H9 (cell line): ENCODE data around the gene NUP54. TPM values are rescaled to one million over a fixed set of nuclear protein-coding genes. Genes with fewer than 3 reads are reported as not detected.

Experiments used
- DNase-seq: peaks from one replicate; pipeline ENCODE4 v3.0.0-alpha.2; 2017
- H2AFZ ChIP-seq: one replicate; pipeline ENCODE4 v1.6.1; 2013; ENCODE audit warnings: mild to moderate bottlenecking, low read length, control low read depth, moderate library complexity
- H2AK5ac ChIP-seq: 2 replicates; pipeline ENCODE4 v1.6.1; 2013; ENCODE audit warnings: low read length, control low read depth, mixed read lengths; ENCODE audit not compliant: insufficient read length
- H2BK120ac ChIP-seq: one replicate; pipeline ENCODE4 v1.6.1; 2013; ENCODE audit warnings: low read depth, mild to moderate bottlenecking, low read length, control low read depth, inconsistent platforms; ENCODE audit not compliant: poor library complexity, severe bottlenecking
- H2BK12ac ChIP-seq: 2 replicates; pipeline ENCODE4 v1.6.1; 2013; ENCODE audit warnings: low read length, control low read depth, mixed read lengths, low read depth; ENCODE audit not compliant: insufficient read length
- H2BK15ac ChIP-seq: 2 replicates; pipeline ENCODE4 v1.6.1; 2013; ENCODE audit warnings: low read depth, low read length, control low read depth
- H2BK20ac ChIP-seq: one replicate; pipeline ENCODE4 v1.6.1; 2013; ENCODE audit warnings: low read depth, mild to moderate bottlenecking, low read length, control low read depth, inconsistent platforms; ENCODE audit not compliant: poor library complexity, severe bottlenecking
- H2BK5ac ChIP-seq: 2 replicates; pipeline ENCODE4 v1.6.1; 2013; ENCODE audit warnings: low read length, control low read depth, mixed read lengths; ENCODE audit not compliant: insufficient read length
- H3K14ac ChIP-seq: 2 replicates; pipeline ENCODE4 v1.6.1; 2013; ENCODE audit warnings: low read length, control low read depth; ENCODE audit not compliant: insufficient read depth
- H3K18ac ChIP-seq: 2 replicates; pipeline ENCODE4 v1.6.1; 2013; ENCODE audit warnings: low read depth, mild to moderate bottlenecking, mixed read lengths, low read length, control low read depth; ENCODE audit not compliant: insufficient read length
- H3K23ac ChIP-seq: 2 replicates; pipeline ENCODE4 v1.6.1; 2013; ENCODE audit warnings: low read length, control low read depth, mixed read lengths, low read depth; ENCODE audit not compliant: insufficient read length
- H3K23me2 ChIP-seq: 2 replicates; pipeline ENCODE4 v1.6.1; 2013; ENCODE audit warnings: low read depth, mild to moderate bottlenecking, mixed read lengths, low read length, control low read depth; ENCODE audit not compliant: insufficient read length, poor library complexity, severe bottlenecking
- H3K27ac ChIP-seq: 2 replicates; pipeline ENCODE4 v1.5.1; 2013; ENCODE audit warnings: low read length, control low read depth, mixed read lengths, low read depth; ENCODE audit not compliant: insufficient read length
- H3K27me3 ChIP-seq: 2 replicates; pipeline ENCODE4 v1.6.1; 2013; ENCODE audit warnings: low read length, control low read depth, inconsistent platforms; ENCODE audit not compliant: insufficient read depth
- H3K4ac ChIP-seq: 2 replicates; pipeline ENCODE4 v1.6.1; 2013; ENCODE audit warnings: low read depth, mild to moderate bottlenecking, control low read depth, inconsistent platforms, low read length, moderate library complexity
- H3K4me1 ChIP-seq: 2 replicates; pipeline ENCODE4 v1.6.1; 2013; ENCODE audit warnings: low read length, control low read depth, inconsistent platforms; ENCODE audit not compliant: insufficient read depth
- H3K4me2 ChIP-seq: 2 replicates; pipeline ENCODE4 v1.6.1; 2013; ENCODE audit warnings: low read length, control low read depth, mixed read lengths; ENCODE audit not compliant: insufficient read length, insufficient read depth
- H3K56ac ChIP-seq: 2 replicates; pipeline ENCODE4 v1.6.1; 2013; ENCODE audit warnings: low read depth, mild to moderate bottlenecking, mixed read lengths, low read length, control low read depth; ENCODE audit not compliant: insufficient read length
- H3K79me1 ChIP-seq: 2 replicates; pipeline ENCODE4 v1.6.1; 2013; ENCODE audit warnings: low read depth, mild to moderate bottlenecking, moderate library complexity, low read length, control low read depth, inconsistent platforms; ENCODE audit not compliant: insufficient read depth, poor library complexity, severe bottlenecking
- H3K79me2 ChIP-seq: 2 replicates; pipeline ENCODE4 v1.6.1; 2013; ENCODE audit warnings: low read length, control low read depth, inconsistent platforms; ENCODE audit not compliant: insufficient read depth
- H3K9ac ChIP-seq: 2 replicates; pipeline ENCODE4 v1.6.1; 2013; ENCODE audit warnings: low read length, control low read depth, mixed read lengths; ENCODE audit not compliant: insufficient read length; ENCODE audit errors: extremely low read depth
- H3K9me3 ChIP-seq: one replicate; pipeline ENCODE4 v1.6.1; 2013; ENCODE audit warnings: low read depth, low read length, inconsistent platforms; ENCODE audit not compliant: control insufficient read depth
- H3T11ph ChIP-seq: one replicate; pipeline ENCODE4 v1.6.1; 2013; ENCODE audit warnings: mild to moderate bottlenecking, low read length, control low read depth, inconsistent platforms
- H4K20me1 ChIP-seq: one replicate; pipeline ENCODE4 v1.6.1; 2013; ENCODE audit not compliant: control insufficient read depth, insufficient read length, insufficient read depth
- H4K5ac ChIP-seq: 2 replicates; pipeline ENCODE4 v1.6.1; 2013; ENCODE audit warnings: low read depth, mild to moderate bottlenecking, mixed read lengths, low read length, control low read depth; ENCODE audit not compliant: insufficient read length
- H4K8ac ChIP-seq: replicated peaks from 2 replicates; pipeline ENCODE4 v1.6.1; 2013; ENCODE audit warnings: low read length, control low read depth, mixed read lengths, low read depth; ENCODE audit not compliant: insufficient read length
- H4K91ac ChIP-seq: 2 replicates; pipeline ENCODE4 v1.6.1; 2013; ENCODE audit warnings: low read depth, mild to moderate bottlenecking, moderate library complexity, mixed read lengths, low read length, control low read depth; ENCODE audit not compliant: insufficient read length
- H3K27ac Mint-ChIP-seq, 3 experiments: 2 replicates in 2 of 3; 3 replicates in 1 of 3; pipeline ENCODE4 v1.8.0; 2020 to 2021; ENCODE audit warnings: mixed read lengths in 3 of 3, mild to moderate bottlenecking in 1 of 3, moderate library complexity in 1 of 3
- H3K27me3 Mint-ChIP-seq: 2 replicates; pipeline ENCODE4 v1.8.0; 2021; ENCODE audit warnings: low read depth, mild to moderate bottlenecking, moderate library complexity, mixed read lengths
- H3K36me3 Mint-ChIP-seq, 3 experiments: 2 replicates in 2 of 3; 3 replicates in 1 of 3; pipeline ENCODE4 v1.8.0; 2020 to 2021; ENCODE audit warnings: low read depth in 3 of 3, mixed read lengths in 3 of 3; ENCODE audit not compliant: insufficient read depth in 1 of 3
- H3K4me1 Mint-ChIP-seq, 2 experiments: 2 replicates each; pipeline ENCODE4 v1.8.0; 2020; ENCODE audit warnings: mixed read lengths in 2 of 2
- H3K4me3 Mint-ChIP-seq, 2 experiments: 2 replicates in 1 of 2; 3 replicates in 1 of 2; pipeline ENCODE4 v1.8.0; 2020 to 2021; ENCODE audit warnings: mild to moderate bottlenecking in 2 of 2, mixed read lengths in 2 of 2, moderate library complexity in 1 of 2
- H3K9me3 Mint-ChIP-seq, 2 experiments: 2 replicates in 1 of 2; 3 replicates in 1 of 2; pipeline ENCODE4 v1.8.0; 2020; ENCODE audit warnings: mild to moderate bottlenecking in 2 of 2, mixed read lengths in 2 of 2, moderate library complexity in 1 of 2
- CTCF ChIP-seq: fragments of 200-600 bp; sonication (generic); conservative IDR thresholded peaks from 3 replicates; pipeline ENCODE4 v1.8.0; 2021; ENCODE audit warnings: antibody characterized with exemption, mild to moderate bottlenecking
- WGBS: extraction: QIAGEN DNeasy Blood & Tissue Kit; methylation state at CpG from one replicate; pipeline ENCODE4 v1.1.7; 2013; ENCODE audit warnings: missing lambda C conversion rate, low lambda C conversion rate, mixed read lengths; ENCODE audit not compliant: insufficient read length; ENCODE audit errors: extremely low coverage; 5-methylcytosine and 5-hydroxymethylcytosine counted together
- total RNA-seq: library from RNA; stranded (reverse); gene quantifications from 2 replicates; pipeline ENCODE4 v1.2.1, GENCODE V29; 2021

Gene NUP54
- total RNA-seq, 1 experiment from 2014 or later, result 129 TPM

- no peaks in the 10 kb centered on the region for H3K9me3 ChIP-seq
- H3K4me1 ChIP-seq, result no peaks in the 10 kb centered on the region
- no peaks in the 10 kb centered on the region for H3K36me3 Mint-ChIP-seq
- H3K27ac ChIP-seq, result no peak overlapping the region
- no peak overlapping the region for H2BK5ac ChIP-seq
- no peak overlapping the region for H3K4me3 Mint-ChIP-seq
- H3K27me3 ChIP-seq, result no peaks in the 10 kb centered on the region; the same call in 1 of the 2 replicates
- no CpG with 5 or more reads among the region's 3 CpGs for WGBS
- no peaks in the 10 kb centered on the region for H3K79me2 ChIP-seq
- no peak overlapping the region for H2BK20ac ChIP-seq
- peaks cover 6% of the 10 kb centered on the region in 2 experiments; a peak in 3 of 4 replicates for H3K4me1 Mint-ChIP-seq
- H2BK120ac ChIP-seq, result no peak overlapping the region
- H3K4me2 ChIP-seq, result no peak overlapping the region
- no peak overlapping the region for H2BK12ac ChIP-seq
- no peak overlapping the region for H2BK15ac ChIP-seq
- no peaks in the 10 kb centered on the region for H4K20me1 ChIP-seq
- no peak overlapping the region for H2AK5ac ChIP-seq
- no peak overlapping the region for H3K18ac ChIP-seq
- no peak overlapping the region for H2AFZ ChIP-seq
- H3K79me1 ChIP-seq, result no peaks in the 10 kb centered on the region
- H3K23ac ChIP-seq, result no peak overlapping the region
- H3K27ac Mint-ChIP-seq, result no peak overlapping the region
- H3K56ac ChIP-seq, result no peak overlapping the region
- H3K9me3 Mint-ChIP-seq, result no peaks in the 10 kb centered on the region
- DNase-seq, result no peak
- H4K8ac ChIP-seq, result no peak overlapping the region
- H3K23me2 ChIP-seq, result no peaks in the 10 kb centered on the region
- TF ChIP-seq CTCF, result no peak
- no peak overlapping the region for H3K4ac ChIP-seq
- H4K91ac ChIP-seq, result no peak overlapping the region
- no peak overlapping the region for H3K14ac ChIP-seq
- no peak overlapping the region for H3T11ph ChIP-seq
- no peak overlapping the region for H4K5ac ChIP-seq
- peaks cover 24% of the 10 kb centered on the region for H3K27me3 Mint-ChIP-seq
- no peak overlapping the region for H3K9ac ChIP-seq
These were observed 42.5 kb downstream of the NUP54 start for GRCh38 chr4:76105652-76106051.
